Activated T-cell treated with anti-CD3 and anti-CD28 coated beads, Interleukin-2, amount 50 U/mL, for 4 hours (primary cell): Measurements from ENCODE around the gene HGF. TPM values are rescaled to one million over a fixed set of nuclear protein-coding genes. Genes with fewer than 3 reads are reported as not detected.

ENCODE experiments used
- ATAC-seq, 2 donors: fragments of 200-7000 bp; cut with Tn5 transposase; one replicate each; pipeline ENCODE4 v1.10.0; 2021
- DNase-seq: peaks from one replicate; pipeline ENCODE4 v3.0.0-alpha.2; 2020
- H3K27me3 Mint-ChIP-seq: one replicate; pipeline ENCODE4 v1.8.0; 2021; ENCODE audit warnings: low read depth, mixed read lengths
- H3K36me3 Mint-ChIP-seq: one replicate; pipeline ENCODE4 v1.8.0; 2022; ENCODE audit warnings: mixed read lengths; ENCODE audit not compliant: insufficient read depth
- H3K4me1 Mint-ChIP-seq: one replicate; pipeline ENCODE4 v1.8.0; 2021; ENCODE audit warnings: low read depth, mixed read lengths
- H3K4me3 Mint-ChIP-seq: one replicate; pipeline ENCODE4 v1.8.0; 2021; ENCODE audit warnings: mild to moderate bottlenecking, moderate library complexity, mixed read lengths
- H3K9me3 Mint-ChIP-seq: one replicate; pipeline ENCODE4 v1.8.0; 2021; ENCODE audit warnings: mixed read lengths
- total RNA-seq, 3 donors: library from RNA; stranded (reverse); gene quantifications; one replicate each; pipeline ENCODE4 v1.2.1, GENCODE V29; 2021

HGF gene
- total RNA-seq, 3 donors from 2014 or later: 0.16 TPM; not detected in 2

- Mint-ChIP-seq H3K27me3 (no peaks in the 10 kb centered on the region), H3K4me3 (no peak overlapping the region), H3K36me3 (no peaks in the 10 kb centered on the region), H3K9me3 (peaks cover under 1% of the 10 kb centered on the region), H3K4me1 (no peaks in the 10 kb centered on the region)
- no peak for DNase-seq
- ATAC-seq: no peak
These were observed 79.6 kb downstream of the HGF start for GRCh38 chr7:81690251-81690650.

- ATAC-seq (no peak), DNase-seq (no peak)
- H3K4me1 Mint-ChIP-seq: no peaks in the 10 kb centered on the region
- no peak overlapping the region for H3K4me3 Mint-ChIP-seq
- no peaks in the 10 kb centered on the region for H3K27me3 Mint-ChIP-seq
- peaks cover 5% of the 10 kb centered on the region for H3K9me3 Mint-ChIP-seq
- no peaks in the 10 kb centered on the region for H3K36me3 Mint-ChIP-seq
These were observed 81.0 kb downstream of the HGF start for GRCh38 chr7:81688622-81689411.

- no peak overlapping the region for H3K4me3 Mint-ChIP-seq
- H3K9me3 Mint-ChIP-seq: peaks cover 5% of the 10 kb centered on the region
- DNase-seq (no peak), ATAC-seq (no peak)
- H3K4me1 Mint-ChIP-seq: no peaks in the 10 kb centered on the region
- no peaks in the 10 kb centered on the region for H3K36me3 Mint-ChIP-seq
- no peaks in the 10 kb centered on the region for H3K27me3 Mint-ChIP-seq
These were observed 82.8 kb downstream of the HGF start for GRCh38 chr7:81687062-81687461.

- Mint-ChIP-seq H3K4me1 (no peaks in the 10 kb centered on the region), H3K36me3 (no peaks in the 10 kb centered on the region), H3K4me3 (no peak overlapping the region), H3K9me3 (peaks cover 5% of the 10 kb centered on the region), H3K27me3 (no peaks in the 10 kb centered on the region)
- DNase-seq (no peak), ATAC-seq (no peak)
These were observed 84.5 kb downstream of the HGF start for GRCh38 chr7:81685270-81685868.

- DNase-seq (no peak), ATAC-seq (no peak)
- Mint-ChIP-seq H3K36me3 (no peaks in the 10 kb centered on the region), H3K4me3 (no peak overlapping the region), H3K27me3 (no peaks in the 10 kb centered on the region), H3K9me3 (peaks cover 5% of the 10 kb centered on the region), H3K4me1 (no peaks in the 10 kb centered on the region)
These were observed 85.2 kb downstream of the HGF start for GRCh38 chr7:81684514-81685269.

GRCh38 chr7:81684033-81684432 lies 85.8 kb downstream of the HGF start:
- no peaks in the 10 kb centered on the region for H3K4me1 Mint-ChIP-seq
- no peak for DNase-seq
- peaks cover 5% of the 10 kb centered on the region for H3K9me3 Mint-ChIP-seq
- no peak overlapping the region for H3K4me3 Mint-ChIP-seq
- no peak for ATAC-seq
- no peaks in the 10 kb centered on the region for H3K36me3 Mint-ChIP-seq
- no peaks in the 10 kb centered on the region for H3K27me3 Mint-ChIP-seq

- Mint-ChIP-seq H3K4me1 (no peaks in the 10 kb centered on the region), H3K27me3 (no peaks in the 10 kb centered on the region), H3K36me3 (no peaks in the 10 kb centered on the region), H3K9me3 (peaks cover 5% of the 10 kb centered on the region), H3K4me3 (no peak overlapping the region)
- DNase-seq: no peak
- no peak for ATAC-seq
These were observed 87.0 kb downstream of the HGF start for GRCh38 chr7:81682873-81683272.

- H3K36me3 Mint-ChIP-seq: no peaks in the 10 kb centered on the region
These were observed 89.7 kb downstream of the HGF start for GRCh38 chr7:81680120-81680519.

GRCh38 chr7:81676813-81677212 lies 93.0 kb downstream of the HGF start:
- H3K27me3 Mint-ChIP-seq: no peaks in the 10 kb centered on the region
- H3K4me1 Mint-ChIP-seq: no peaks in the 10 kb centered on the region
- DNase-seq (no peak), ATAC-seq (no peak)
- no peaks in the 10 kb centered on the region for H3K36me3 Mint-ChIP-seq
- H3K9me3 Mint-ChIP-seq: peaks cover 3% of the 10 kb centered on the region
- H3K4me3 Mint-ChIP-seq: no peak overlapping the region

More at GRCh38 chr7:81680120-81680519, 89.7 kb downstream of the HGF start:
- Mint-ChIP-seq H3K4me3 (no peak overlapping the region), H3K4me1 (no peaks in the 10 kb centered on the region), H3K9me3 (peaks cover 3% of the 10 kb centered on the region), H3K27me3 (no peaks in the 10 kb centered on the region)
- DNase-seq: no peak
- ATAC-seq: no peak

- no peaks in the 10 kb centered on the region for H3K27me3 Mint-ChIP-seq
- no peak overlapping the region for H3K4me3 Mint-ChIP-seq
- peaks cover 3% of the 10 kb centered on the region for H3K9me3 Mint-ChIP-seq
- DNase-seq: no peak
- H3K36me3 Mint-ChIP-seq: no peaks in the 10 kb centered on the region
- H3K4me1 Mint-ChIP-seq: no peaks in the 10 kb centered on the region
- ATAC-seq: no peak
These were observed 93.6 kb downstream of the HGF start for GRCh38 chr7:81676105-81676811.

- no peak overlapping the region for H3K4me3 Mint-ChIP-seq
- no peaks in the 10 kb centered on the region for H3K27me3 Mint-ChIP-seq
- H3K4me1 Mint-ChIP-seq: no peaks in the 10 kb centered on the region
- ATAC-seq: no peak
- H3K9me3 Mint-ChIP-seq: peaks cover 3% of the 10 kb centered on the region
- DNase-seq: no peak
- no peaks in the 10 kb centered on the region for H3K36me3 Mint-ChIP-seq
These were observed 95.4 kb downstream of the HGF start for GRCh38 chr7:81674431-81674830.

GRCh38 chr7:81672872-81673271 lies 97.0 kb downstream of the HGF start:
- no peak overlapping the region for H3K4me3 Mint-ChIP-seq
- no peaks in the 10 kb centered on the region for H3K36me3 Mint-ChIP-seq
- H3K4me1 Mint-ChIP-seq: no peaks in the 10 kb centered on the region
- H3K27me3 Mint-ChIP-seq: no peaks in the 10 kb centered on the region
- ATAC-seq (no peak), DNase-seq (no peak)
- H3K9me3 Mint-ChIP-seq: peaks cover 3% of the 10 kb centered on the region

GRCh38 chr7:81669476-81670105 lies 100.3 kb downstream of the HGF start:
- no peak for DNase-seq
- ATAC-seq: no peak
- Mint-ChIP-seq H3K27me3 (no peaks in the 10 kb centered on the region), H3K9me3 (peaks cover 3% of the 10 kb centered on the region), H3K36me3 (no peaks in the 10 kb centered on the region), H3K4me1 (no peaks in the 10 kb centered on the region), H3K4me3 (no peak overlapping the region)

GRCh38 chr7:81666209-81666608 lies 103.6 kb downstream of the HGF start:
- no peak for DNase-seq
- H3K9me3 Mint-ChIP-seq: peaks cover 8% of the 10 kb centered on the region
- H3K27me3 Mint-ChIP-seq: no peaks in the 10 kb centered on the region

More at GRCh38 chr7:81666209-81666608, 103.6 kb downstream of the HGF start:
- Mint-ChIP-seq H3K36me3 (no peaks in the 10 kb centered on the region), H3K4me1 (no peaks in the 10 kb centered on the region), H3K4me3 (no peak overlapping the region)
- ATAC-seq: no peak
